ENCODE results near the gene REV3L.

DNA sequence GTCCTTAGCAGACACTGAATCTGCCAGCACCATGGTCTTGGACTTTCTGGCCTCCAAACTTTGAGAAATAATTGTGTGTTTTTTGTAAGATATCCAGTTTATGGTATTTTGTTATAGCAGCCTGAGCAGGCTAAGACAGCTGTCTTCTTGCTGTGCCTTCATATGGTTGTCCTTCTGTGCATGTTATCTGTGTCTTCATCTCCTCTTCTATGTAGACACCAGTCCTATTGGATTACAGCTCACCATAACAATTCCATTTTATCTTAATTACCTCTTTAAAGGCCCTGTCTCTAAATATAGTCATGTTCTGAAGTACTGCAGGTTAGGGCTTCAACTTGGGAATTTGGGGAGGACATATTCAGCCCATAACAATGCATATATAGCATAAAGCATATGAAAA lies 44.3 kb upstream of the REV3L start:
- TF ChIP-seq EZH2 (IDR thresholded peaks at IDR 0.05) (no peak), EZH2phosphoT487 (IDR thresholded peaks at IDR 0.05; ENCODE audit: borderline replicate concordance) (no peak), CTCF (IDR thresholded peaks at IDR 0.05 in 2 of 3, conservative IDR thresholded peaks at IDR 0.05 in 1 of 3; ENCODE audit: borderline replicate concordance in 1 of 3, insufficient read depth in 1 of 3, low read depth in 2 of 3, low read length in 2 of 3) (no peak), POLR2AphosphoS5 (IDR thresholded peaks at IDR 0.05; ENCODE audit: low read depth, low read length) (no peak), POLR2A (IDR thresholded peaks at IDR 0.05; ENCODE audit: borderline replicate concordance, extremely low read depth, insufficient read depth, insufficient read length) (no peak), SIN3A (IDR thresholded peaks at IDR 0.05; ENCODE audit: low read depth) (no peak)
